ENCODE results near the gene STAG1. TPM values are rescaled to one million over a fixed set of nuclear protein-coding genes. Genes with fewer than 3 reads are reported as not detected.

The STAG1 gene
- polyA plus RNA-seq, 1 of the 3 experiments (the other 2 are of a cell fraction), result 5.5 TPM

- TF ChIP-seq REST (IDR thresholded peaks at IDR 0.05; ENCODE audit: low read depth, low read length) (no peak), POLR2AphosphoS5 (IDR thresholded peaks at IDR 0.05; ENCODE audit: low read depth, low read length) (no peak), SIN3A (IDR thresholded peaks at IDR 0.05; ENCODE audit: borderline replicate concordance, low read depth, low read length) (no peak)
Observed at GRCh38 chr3:136300444-136300843, 451.7 kb downstream of the STAG1 start (continued).

DNA sequence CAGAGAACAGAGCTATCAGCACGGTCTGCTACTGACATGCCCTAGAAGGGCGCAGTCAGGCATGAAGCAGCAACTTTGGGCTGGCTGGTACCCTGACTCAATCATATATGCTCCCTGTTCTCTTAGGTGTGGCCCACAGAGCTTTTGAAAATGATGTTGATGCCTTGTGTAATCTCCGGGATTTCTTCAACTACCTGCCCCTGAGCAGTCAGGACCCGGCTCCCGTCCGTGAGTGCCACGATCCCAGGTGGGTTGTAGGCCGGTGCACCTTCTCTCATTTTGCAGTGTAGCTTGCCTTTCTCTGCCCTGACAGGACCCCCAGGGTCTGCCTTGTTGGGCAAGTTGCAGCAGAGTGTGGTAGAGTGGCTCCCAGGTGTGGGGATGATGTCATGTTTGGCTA, 454.4 kb downstream of the STAG1 start:
- ChIA-PET POLR2A (no interaction called here), CTCF (interaction anchor here (0.8 kb wide), 1 partner anchor 716 kb away, joined by 3 read pairs; no protein-coding TSS in a partner anchor)
- Histone ChIP-seq H3F3A (replicated peaks; ENCODE audit: insufficient read depth) (peaks cover 6% of the 10 kb centered on the region), H3K36me3 (replicated peaks in 1 of 2; ENCODE audit: control insufficient read depth in 1 of 2, insufficient read depth in 2 of 2, low read length in 1 of 2) (peaks cover 30 to 47% of the 10 kb centered on the region in 2 experiments), H2AFZ (ENCODE audit: low read depth) (no peak overlapping the region), H3K9me2 (no peaks in the 10 kb centered on the region), H3K4me2 (no peak overlapping the region), H3K79me2 (ENCODE audit: insufficient read depth) (no peaks in the 10 kb centered on the region), H3K9ac (no peak overlapping the region), H3K27ac (ENCODE audit: low read depth in 2 of 2, low read length in 1 of 2) (no peak overlapping the region), H3K27me3 (ENCODE audit: insufficient read depth) (no peaks in the 10 kb centered on the region), H3K9me3 (no peaks in the 10 kb centered on the region), H3K4me3 (ENCODE audit: low read depth in 2 of 2, low read length in 1 of 2) (no peak overlapping the region), H4K20me1 (ENCODE audit: insufficient read depth) (no peaks in the 10 kb centered on the region), H3K4me1 (ENCODE audit: control insufficient read depth in 1 of 2, insufficient read depth in 2 of 2, low read depth in 1 of 2, low read length in 1 of 2) (no peaks in the 10 kb centered on the region)
- 97% methylated on average over 8 of the region's 8 CpGs for WGBS (ENCODE audit: low lambda C conversion rate)
- no peak for DNase-seq
- TF ChIP-seq ZBTB33 (IDR thresholded peaks at IDR 0.05; ENCODE audit: borderline replicate concordance, low read depth) (no peak), POLR2AphosphoS5 (IDR thresholded peaks at IDR 0.05; ENCODE audit: low read depth, low read length) (no peak), RCOR1 (IDR thresholded peaks at IDR 0.05; ENCODE audit: low read length) (no peak), FOSL2 (IDR thresholded peaks at IDR 0.05; ENCODE audit: borderline replicate concordance, low read depth) (no peak), NFIC (IDR thresholded peaks at IDR 0.05; ENCODE audit: borderline replicate concordance) (no peak), MXI1 (IDR thresholded peaks at IDR 0.05; ENCODE audit: low read depth, low read length) (no peak), RAD21 (IDR thresholded peaks at IDR 0.05; ENCODE audit: low read length) (no peak), REST (IDR thresholded peaks at IDR 0.05; ENCODE audit: low read depth, low read length) (no peak), USF1 (IDR thresholded peaks at IDR 0.05; ENCODE audit: borderline replicate concordance, low read depth) (no peak), RFX5 (IDR thresholded peaks at IDR 0.05; ENCODE audit: low read length) (no peak)
- TF ChIP-seq, protein P1, sequence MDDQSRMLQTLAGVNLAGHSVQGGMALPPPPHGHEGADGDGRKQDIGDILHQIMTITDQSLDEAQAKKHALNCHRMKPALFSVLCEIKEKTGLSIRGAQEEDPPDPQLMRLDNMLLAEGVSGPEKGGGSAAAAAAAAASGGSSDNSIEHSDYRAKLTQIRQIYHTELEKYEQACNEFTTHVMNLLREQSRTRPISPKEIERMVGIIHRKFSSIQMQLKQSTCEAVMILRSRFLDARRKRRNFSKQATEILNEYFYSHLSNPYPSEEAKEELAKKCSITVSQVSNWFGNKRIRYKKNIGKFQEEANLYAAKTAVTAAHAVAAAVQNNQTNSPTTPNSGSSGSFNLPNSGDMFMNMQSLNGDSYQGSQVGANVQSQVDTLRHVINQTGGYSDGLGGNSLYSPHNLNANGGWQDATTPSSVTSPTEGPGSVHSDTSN (IDR thresholded peaks at IDR 0.05), result no peak
